SU-DHL-6 (cell line): Measurements from ENCODE around the gene MED14.
A peak's percentile ranks its signal among the peaks of the same experiment; 100 is the strongest.

ENCODE experiments used
- H2AFZ ChIP-seq: fragments of 200-600 bp; sonication (generic); 2 replicates; pipeline ENCODE4 v1.6.1; 2014; ENCODE audit warnings: low read depth, mild to moderate bottlenecking, moderate library complexity, mixed read lengths, antibody characterized with exemption, low read length; ENCODE audit not compliant: severe bottlenecking
- H3F3A ChIP-seq: fragments of 200-600 bp; shearing (Covaris generic); 2 replicates; pipeline ENCODE4 v1.6.0; 2016; ENCODE audit warnings: antibody characterized with exemption, mild to moderate bottlenecking; ENCODE audit not compliant: insufficient read depth
- H3K27ac ChIP-seq: fragments of 200-600 bp; sonication (generic); 2 replicates; pipeline ENCODE4 v1.5.1; 2016; ENCODE audit warnings: low read depth, mild to moderate bottlenecking, low read length, moderate library complexity, mixed read lengths
- H3K27me3 ChIP-seq: fragments of 200-600 bp; sonication (generic), shearing (Covaris generic); 2 replicates; pipeline ENCODE4 v1.6.0; 2014; ENCODE audit warnings: mild to moderate bottlenecking, low read length
- H3K36me3 ChIP-seq: fragments of 200-600 bp; sonication (generic); 2 replicates; pipeline ENCODE4 v1.6.1; 2014; ENCODE audit warnings: mild to moderate bottlenecking, low read length, mixed read lengths
- H3K4me2 ChIP-seq: fragments of 300-600, 200-600 bp; shearing (Covaris generic), sonication (generic); 2 replicates; pipeline ENCODE4 v1.6.0; 2014; ENCODE audit warnings: low read length, low read depth, mild to moderate bottlenecking; ENCODE audit not compliant: poor library complexity, severe bottlenecking
- H3K4me3 ChIP-seq: fragments of 200-600 bp; sonication (generic); 2 replicates; pipeline ENCODE4 v1.5.1; 2014; ENCODE audit warnings: antibody characterized with exemption, low read length, mild to moderate bottlenecking, mixed read lengths; ENCODE audit not compliant: insufficient read depth, poor library complexity, severe bottlenecking
- H3K79me2 ChIP-seq: fragments of 200-600 bp; sonication (generic); 2 replicates; pipeline ENCODE4 v1.6.1; 2014; ENCODE audit warnings: mild to moderate bottlenecking, low read length, moderate library complexity; ENCODE audit not compliant: insufficient read depth
- H3K9ac ChIP-seq: fragments of 200-600 bp; sonication (generic); 2 replicates; pipeline ENCODE4 v1.7.0; 2014; ENCODE audit warnings: mild to moderate bottlenecking, low read length
- H3K9me2 ChIP-seq: fragments of 200-600 bp; sonication (generic); replicated peaks from 2 replicates; pipeline ENCODE4 v1.6.1; 2014; ENCODE audit warnings: low read length; ENCODE audit not compliant: insufficient read depth
- H3K9me3 ChIP-seq: fragments of 200-600 bp; sonication (generic); 2 replicates; pipeline ENCODE4 v1.6.1; 2014; ENCODE audit warnings: low read length, mixed read lengths; ENCODE audit not compliant: insufficient read depth
- H4K20me1 ChIP-seq: fragments of 200-600 bp; sonication (generic); 2 replicates; pipeline ENCODE4 v1.6.1; 2014; ENCODE audit warnings: low read depth, mild to moderate bottlenecking, antibody characterized with exemption, low read length, moderate library complexity, mixed read lengths
- CTCF ChIP-seq: fragments of 200-600 bp; sonication (generic); IDR thresholded peaks from one replicate; pipeline ENCODE4 v1.5.1; 2017; ENCODE audit warnings: antibody characterized with exemption, mild to moderate bottlenecking, low read length, moderate library complexity; ENCODE audit not compliant: insufficient read depth, poor library complexity, severe bottlenecking
- EZH2phosphoT487 ChIP-seq: fragments of 200-600 bp; sonication (generic), shearing (Covaris generic); conservative IDR thresholded peaks from 2 replicates; pipeline ENCODE4 v1.6.1; 2018; ENCODE audit warnings: mild to moderate bottlenecking, antibody characterized with exemption, low read length, moderate library complexity, mixed read lengths

Gene MED14

DNA sequence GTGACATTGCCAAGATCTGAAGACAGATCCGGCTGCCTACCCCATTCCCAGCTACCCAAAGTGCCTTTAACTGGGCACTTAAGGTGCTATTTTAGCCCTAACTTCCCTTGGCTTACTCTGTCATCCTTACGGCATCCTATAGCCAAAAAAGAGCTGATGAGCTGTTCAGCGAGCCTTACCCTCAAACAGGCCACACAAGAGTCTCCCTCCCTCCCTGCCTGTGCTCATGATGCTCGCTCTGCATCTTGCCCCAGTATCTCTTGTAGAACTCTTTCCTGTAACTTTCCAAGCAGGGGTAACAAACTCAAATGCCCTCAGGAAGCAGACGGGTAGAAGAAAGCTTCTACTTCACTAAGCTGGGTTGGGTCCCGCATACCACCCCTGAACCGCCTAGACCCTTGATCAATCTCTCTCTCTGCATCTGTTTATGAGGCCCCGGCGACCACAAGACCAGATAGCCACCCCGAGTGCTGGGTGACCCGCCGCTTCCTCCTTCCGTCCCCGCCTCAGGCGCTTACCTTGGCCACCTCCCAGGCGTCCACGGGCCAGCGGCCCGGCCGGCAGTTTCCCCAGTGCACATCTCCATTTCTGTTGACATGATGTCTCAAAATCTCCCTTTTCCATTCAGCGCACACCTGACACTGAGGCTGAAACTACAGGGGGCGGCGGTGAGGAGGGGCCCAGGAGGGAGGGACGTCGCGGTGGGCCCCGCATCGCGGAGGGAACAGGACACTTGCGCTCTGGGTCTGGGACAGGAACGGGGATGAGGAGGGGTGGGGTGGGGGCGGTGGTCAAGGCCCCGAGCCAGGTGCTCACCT is 88.6 kb downstream of the MED14 start:
- Histone ChIP-seq H3K79me2 (peaks cover 48% of the 10 kb centered on the region), H3K9me3 (no peaks in the 10 kb centered on the region), H2AFZ (peak overlapping the region; percentile 34), H4K20me1 (no peaks in the 10 kb centered on the region), H3K9me2 (no peaks in the 10 kb centered on the region), H3K4me3 (peak overlapping the region; percentile 77), H3K9ac (peak overlapping the region; percentile 77), H3K4me2 (peak overlapping the region; percentile 76), H3K27me3 (no peaks in the 10 kb centered on the region), H3K27ac (peak overlapping the region; percentile 77), H3F3A (peaks cover 9% of the 10 kb centered on the region; the same call in 1 of the 2 replicates), H3K36me3 (peaks cover 4% of the 10 kb centered on the region; the same call in 1 of the 2 replicates)
- TF ChIP-seq EZH2phosphoT487: no peak
- TF ChIP-seq CTCF: no peak

- H3K36me3 ChIP-seq: no peaks in the 10 kb centered on the region
- no peaks in the 10 kb centered on the region for H3K9me2 ChIP-seq
- no peak for TF ChIP-seq CTCF
- TF ChIP-seq EZH2phosphoT487: no peak
- H3K9me3 ChIP-seq: no peaks in the 10 kb centered on the region
- H3K79me2 ChIP-seq: peaks cover 57% of the 10 kb centered on the region
- H2AFZ ChIP-seq: peak overlapping the region; percentile 58
- H3K4me3 ChIP-seq: peak overlapping the region; percentile 54
- no peaks in the 10 kb centered on the region for H4K20me1 ChIP-seq
- H3K4me2 ChIP-seq: peak overlapping the region; percentile 94
- peak overlapping the region; percentile 79 for H3K27ac ChIP-seq
- peak overlapping the region; percentile 77 for H3K9ac ChIP-seq
- no peaks in the 10 kb centered on the region for H3K27me3 ChIP-seq
- H3F3A ChIP-seq: 0 out of 2 replicates have a peak, but pooled peaks cover 8% of the 10 kb centered on the region
Observed at GRCh38 chrX:40644821-40645358, 90.5 kb downstream of the MED14 start.

- Histone ChIP-seq H4K20me1 (no peaks in the 10 kb centered on the region), H3K27me3 (no peaks in the 10 kb centered on the region), H3K27ac (peak overlapping the region; percentile 79), H3K9me3 (no peaks in the 10 kb centered on the region), H3F3A (0 out of 2 replicates have a peak, but pooled peaks cover 8% of the 10 kb centered on the region), H3K4me3 (peak overlapping the region; percentile 54), H3K79me2 (peaks cover 60% of the 10 kb centered on the region), H3K4me2 (peak overlapping the region; percentile 94), H3K9ac (peak overlapping the region; percentile 77), H3K9me2 (no peaks in the 10 kb centered on the region), H2AFZ (no peak overlapping the region), H3K36me3 (no peaks in the 10 kb centered on the region)
- TF ChIP-seq CTCF: no peak
- no peak for TF ChIP-seq EZH2phosphoT487
Observed at GRCh38 chrX:40644176-40644575, 91.2 kb downstream of the MED14 start.
